CD14-positive monocyte (primary cell): ENCODE results near the gene CPNE2. TPM values are rescaled to one million over a fixed set of nuclear protein-coding genes. Genes with fewer than 3 reads are reported as not detected.
"Not testable (repeated sequence)": the region's sequence is repeated elsewhere in the genome, so short reads cannot be mapped to it uniquely, and the experiment has no call there.

Experiments used
- DNase-seq, 3 donors: peaks; one replicate each; pipeline ENCODE4 v3.0.0-alpha.2; 2011 to 2022
- H2AFZ ChIP-seq: 2 replicates; pipeline ENCODE4 v1.6.0; 2012; ENCODE audit warnings: mild to moderate bottlenecking, low read depth, low read length, inconsistent platforms; ENCODE audit not compliant: insufficient read depth, poor library complexity, severe bottlenecking
- H3K27ac ChIP-seq, 2 donors: 1 replicate in 1 of 2; 2 replicates in 1 of 2; pipeline ENCODE4 v1.5.1; 2012 to 2013; ENCODE audit warnings: low read length in 2 of 2, control low read depth in 1 of 2, inconsistent platforms in 1 of 2, low read depth in 1 of 2, mild to moderate bottlenecking in 1 of 2
- H3K27me3 ChIP-seq, 2 donors: one replicate each; pipeline versions ENCODE4 v1.6.0 to v1.6.1; 2011 to 2013; ENCODE audit warnings: low read length in 2 of 2; ENCODE audit not compliant: control insufficient read depth in 2 of 2, insufficient read depth in 2 of 2
- H3K36me3 ChIP-seq, 2 donors: replicated peaks in 1 of 2; 1 replicate in 1 of 2; 2 replicates in 1 of 2; pipeline versions ENCODE4 v1.5.1 to v1.6.1; 2012 to 2013; ENCODE audit warnings: low read length in 2 of 2, control low read depth in 1 of 2, inconsistent platforms in 1 of 2, mild to moderate bottlenecking in 1 of 2; ENCODE audit not compliant: insufficient read depth in 2 of 2, control insufficient read depth in 1 of 2
- H3K4me1 ChIP-seq, 2 donors: 1 replicate in 1 of 2; 2 replicates in 1 of 2; pipeline versions ENCODE4 v1.5.1 to v1.6.1; 2012 to 2013; ENCODE audit warnings: low read length in 2 of 2, control low read depth in 1 of 2, inconsistent platforms in 1 of 2, mild to moderate bottlenecking in 1 of 2, moderate library complexity in 1 of 2; ENCODE audit not compliant: insufficient read depth in 2 of 2, control insufficient read depth in 1 of 2
- H3K4me2 ChIP-seq: replicated peaks from 2 replicates; pipeline ENCODE3; 2012; ENCODE audit warnings: low read length, moderate library complexity, mild to moderate bottlenecking; ENCODE audit not compliant: poor library complexity, severe bottlenecking; ENCODE audit errors: extremely low read depth
- H3K4me3 ChIP-seq, 3 experiments: fragments of 200-600 bp in 1 of 3; sonication (generic) in 1 of 3; replicated peaks in 1 of 3; 1 replicate in 2 of 3; 2 replicates in 1 of 3; pipeline ENCODE4 v1.5.1; 2011 to 2013; ENCODE audit warnings: low read length in 3 of 3, mild to moderate bottlenecking in 3 of 3, control low read depth in 2 of 3, low read depth in 2 of 3, inconsistent platforms in 1 of 3, moderate library complexity in 1 of 3
- H3K79me2 ChIP-seq: 2 replicates; pipeline ENCODE4 v1.6.0; 2012; ENCODE audit warnings: mild to moderate bottlenecking, control low read depth, inconsistent platforms, low read length, moderate library complexity; ENCODE audit not compliant: insufficient read depth
- H3K9ac ChIP-seq: 2 replicates; pipeline ENCODE4 v1.6.0; 2017; ENCODE audit warnings: low read length, mild to moderate bottlenecking; ENCODE audit not compliant: insufficient read depth, poor library complexity, severe bottlenecking
- H3K9me3 ChIP-seq, 2 donors: replicated peaks in 1 of 2; 1 replicate in 1 of 2; 2 replicates in 1 of 2; pipeline versions ENCODE4 v1.5.1 to v1.6.1; 2012 to 2013; ENCODE audit warnings: low read length in 2 of 2, control low read depth in 1 of 2; ENCODE audit not compliant: control insufficient read depth in 1 of 2, insufficient read depth in 1 of 2
- H4K20me1 ChIP-seq: 2 replicates; pipeline ENCODE4 v1.6.0; 2012; ENCODE audit warnings: mild to moderate bottlenecking, low read length, control low read depth, moderate library complexity; ENCODE audit not compliant: insufficient read depth
- H3K27ac Mint-ChIP-seq, 7 donors: one replicate each; pipeline ENCODE4 v1.8.0; 2020; ENCODE audit warnings: mild to moderate bottlenecking in 7 of 7, mixed read lengths in 7 of 7, moderate library complexity in 6 of 7, inconsistent platforms in 2 of 7
- H3K27me3 Mint-ChIP-seq, 3 donors: one replicate each; pipeline ENCODE4 v1.8.0; 2021 to 2022; ENCODE audit warnings: low read depth in 3 of 3, mild to moderate bottlenecking in 3 of 3, mixed read lengths in 3 of 3, moderate library complexity in 3 of 3, inconsistent platforms in 1 of 3
- H3K36me3 Mint-ChIP-seq, 2 donors: one replicate each; pipeline ENCODE4 v1.8.0; 2020; ENCODE audit warnings: mixed read lengths in 2 of 2, inconsistent platforms in 1 of 2, mild to moderate bottlenecking in 1 of 2
- H3K4me1 Mint-ChIP-seq: one replicate; pipeline ENCODE4 v1.8.0; 2020; ENCODE audit warnings: mild to moderate bottlenecking, mixed read lengths
- H3K4me3 Mint-ChIP-seq, 2 donors: one replicate each; pipeline ENCODE4 v1.8.0; 2020; ENCODE audit warnings: mild to moderate bottlenecking in 2 of 2, mixed read lengths in 2 of 2, moderate library complexity in 1 of 2
- H3K9me3 Mint-ChIP-seq, 7 donors: one replicate each; pipeline ENCODE4 v1.8.0; 2020 to 2022; ENCODE audit warnings: mixed read lengths in 7 of 7, mild to moderate bottlenecking in 6 of 7, moderate library complexity in 6 of 7, inconsistent platforms in 2 of 7
- CTCF ChIP-seq: fragments of 200-600 bp; IDR thresholded peaks from one replicate; pipeline ENCODE4 v1.8.0; 2022; ENCODE audit warnings: antibody characterized with exemption, mild to moderate bottlenecking
- WGBS: methylation state at CpG from one replicate; pipeline ENCODE4 v1.1.5; 2013; ENCODE audit warnings: missing lambda C conversion rate; ENCODE audit not compliant: insufficient coverage; 5-methylcytosine and 5-hydroxymethylcytosine counted together
- intact Hi-C, 2 donors: fragments of 100-400 bp; cut with micrococcal nuclease; formaldehyde crosslinking; loops; one replicate each; pipeline versions ENCODE4 v1.15.0 to v1.15.1; 2023
- polyA plus RNA-seq, 3 donors: library from polyadenylated mRNA; depleted of rRNA in 1 of 3; unstranded in 2 of 3; stranded (reverse) in 1 of 3; fragments of 300-500 nt in 2 of 3; fragments of >200 nt in 1 of 3; fragmentation: Illumina TruSeq in 2 of 3; gene quantifications; 1 replicate in 2 of 3; 2 replicates in 1 of 3; pipeline ENCODE4 v1.2.3, GENCODE V29; 2012 to 2021

Gene CPNE2
- polyA plus RNA-seq, 3 donors: 18.3 to 68.8 (median 23.9) TPM

GRCh38 chr16:57108432-57108831, 16.0 kb downstream of the CPNE2 start:
- no peak for TF ChIP-seq CTCF
- Mint-ChIP-seq H3K27me3 (peaks cover 0 to 2% (median 0%) of the 10 kb centered on the region in 3 donors), H3K4me1 (peaks cover 23% of the 10 kb centered on the region), H3K27ac (peak overlapping the region in 1 of 7 donors; percentile 42), H3K36me3 (peaks cover 12 to 41% of the 10 kb centered on the region in 2 donors), H3K4me3 (no peak overlapping the region), H3K9me3 (no peaks in the 10 kb centered on the region)
- no peak overlapping the region for H3K4me2 ChIP-seq
- no peak for DNase-seq
- no peaks in the 10 kb centered on the region for H3K27me3 ChIP-seq
- H3K27ac ChIP-seq: peak overlapping the region in 1 of 2 donors; percentile 9
- H3K4me1 ChIP-seq: peaks cover 4% of the 10 kb centered on the region in 2 donors
- H4K20me1 ChIP-seq: peaks cover 57% of the 10 kb centered on the region
- H3K36me3 ChIP-seq: peaks cover 15 to 25% of the 10 kb centered on the region in 2 donors
- no peaks in the 10 kb centered on the region for H3K9me3 ChIP-seq
- H3K4me3 ChIP-seq: no peak overlapping the region
- H3K9ac ChIP-seq: no peak overlapping the region
- H2AFZ ChIP-seq: no peak overlapping the region
- intact Hi-C loops: no loop called here
- 20% methylated on average over 1 of the region's 1 CpG for WGBS
- H3K79me2 ChIP-seq: peaks cover 81% of the 10 kb centered on the region

- Histone ChIP-seq H3K36me3 (peaks cover 26 to 36% of the 10 kb centered on the region in 2 donors), H4K20me1 (peaks cover 51% of the 10 kb centered on the region), H3K79me2 (peaks cover 70% of the 10 kb centered on the region)
- intact Hi-C loops, DNase-seq, H3K4me3 ChIP-seq, H3K9me3 Mint-ChIP-seq, H3K27ac ChIP-seq, H3K27me3 Mint-ChIP-seq, H3K9me3 ChIP-seq, H3K27me3 ChIP-seq, H2AFZ ChIP-seq, H3K9ac ChIP-seq, H3K4me3 Mint-ChIP-seq, H3K4me2 ChIP-seq, H3K4me1 ChIP-seq: not testable (repeated sequence)
- Mint-ChIP-seq H3K36me3 (peaks cover 23 to 50% of the 10 kb centered on the region in 2 donors), H3K27ac (peak overlapping the region in 3 of 7 donors; percentile 32 to 61 (median 50)), H3K4me1 (peaks cover 21% of the 10 kb centered on the region)
- WGBS: 84% methylated on average over 3 of the region's 10 CpGs
Observed at GRCh38 chr16:57109259-57110105, 17.1 kb downstream of the CPNE2 start.
